DND-41 (cell line): Measurements from ENCODE around the gene MRPS14.
"Not testable (repeated sequence)": the region's sequence is repeated elsewhere in the genome, so short reads cannot be mapped to it uniquely, and the experiment has no call there.

Experiments
- ATAC-seq: fragments of 200-7000 bp; cut with Tn5 transposase; 3 replicates; pipeline ENCODE4 v1.9.1; 2021; ENCODE audit warnings: low read depth; ENCODE audit not compliant: insufficient read depth
- DNase-seq: peaks from one replicate; pipeline ENCODE4 v3.0.0-alpha.2; 2020
- H2AFZ ChIP-seq: 2 replicates; pipeline ENCODE4 v1.6.0; 2012; ENCODE audit warnings: low read depth, low read length
- H3K27ac ChIP-seq: 2 replicates; pipeline ENCODE4 v1.5.1; 2012; ENCODE audit warnings: low read length, inconsistent platforms
- H3K27me3 ChIP-seq: fragments of 200-600 bp; sonication (generic); 2 replicates; pipeline ENCODE4 v1.6.0; 2012; ENCODE audit warnings: low read length, mild to moderate bottlenecking, inconsistent platforms; ENCODE audit not compliant: insufficient read depth, poor library complexity
- H3K36me3 ChIP-seq: 2 replicates; pipeline ENCODE4 v1.5.1; 2012; ENCODE audit warnings: low read length, inconsistent platforms; ENCODE audit not compliant: insufficient read depth
- H3K4me1 ChIP-seq: 2 replicates; pipeline ENCODE4 v1.5.1; 2012; ENCODE audit warnings: mild to moderate bottlenecking, low read length; ENCODE audit not compliant: insufficient read depth
- H3K4me2 ChIP-seq: 2 replicates; pipeline ENCODE4 v1.6.0; 2012; ENCODE audit warnings: mild to moderate bottlenecking, moderate library complexity, low read length, inconsistent platforms; ENCODE audit not compliant: insufficient read depth
- H3K4me3 ChIP-seq, 2 experiments: fragments of 200-600 bp in 1 of 2; shearing (Covaris generic) in 1 of 2; 2 replicates each; pipeline ENCODE4 v1.5.1; 2012 to 2016; ENCODE audit warnings: inconsistent platforms in 2 of 2, low read length in 2 of 2, mild to moderate bottlenecking in 2 of 2, low read depth in 1 of 2, moderate library complexity in 1 of 2
- H3K79me2 ChIP-seq: 2 replicates; pipeline ENCODE4 v1.6.0; 2012; ENCODE audit warnings: low read length, inconsistent platforms; ENCODE audit not compliant: insufficient read depth
- H3K9ac ChIP-seq: 2 replicates; pipeline ENCODE4 v1.6.0; 2012; ENCODE audit warnings: low read depth, mild to moderate bottlenecking, inconsistent platforms, low read length, moderate library complexity
- H3K9me3 ChIP-seq: 2 replicates; pipeline ENCODE4 v1.5.1; 2012; ENCODE audit warnings: low read length, moderate library complexity, mild to moderate bottlenecking, inconsistent platforms; ENCODE audit not compliant: insufficient read depth, severe bottlenecking
- H4K20me1 ChIP-seq: 2 replicates; pipeline ENCODE4 v1.6.0; 2012; ENCODE audit warnings: low read length; ENCODE audit not compliant: insufficient read depth
- CTCF ChIP-seq: IDR thresholded peaks from 2 replicates; pipeline ENCODE4 v1.5.1; 2012; ENCODE audit warnings: borderline replicate concordance, low read length, moderate library complexity, mild to moderate bottlenecking; ENCODE audit not compliant: poor library complexity, severe bottlenecking; ENCODE audit errors: extremely low read depth
- EZH2 ChIP-seq: IDR thresholded peaks from 3 replicates; pipeline ENCODE4 v1.6.1; 2012; ENCODE audit warnings: borderline replicate concordance, low read depth, mild to moderate bottlenecking, moderate library complexity, low read length, inconsistent platforms; ENCODE audit not compliant: severe bottlenecking

MRPS14 gene

GRCh38 chr1:175024773-175025172 lies 1.5 kb upstream of the MRPS14 start:
- no peaks in the 10 kb centered on the region; the same call in none of the 2 replicates for H3K36me3 ChIP-seq
- peak overlapping the region; percentile 64 for H2AFZ ChIP-seq
- no peak overlapping the region for H3K9ac ChIP-seq
- DNase-seq (no peak), ATAC-seq (no peak)
- H3K79me2 ChIP-seq, result peaks cover 39% of the 10 kb centered on the region
- H4K20me1 ChIP-seq, result peaks cover 10% of the 10 kb centered on the region; the same call in 1 of the 2 replicates
- H3K4me1 ChIP-seq, result peaks cover 33% of the 10 kb centered on the region
- no peaks in the 10 kb centered on the region for H3K9me3 ChIP-seq
- no peak for TF ChIP-seq EZH2
- no peak for TF ChIP-seq CTCF
- H3K27ac ChIP-seq, result no peak overlapping the region
- H3K4me3 ChIP-seq, result no peak overlapping the region
- no peak overlapping the region for H3K4me2 ChIP-seq
- H3K27me3 ChIP-seq, result no peaks in the 10 kb centered on the region

DNA sequence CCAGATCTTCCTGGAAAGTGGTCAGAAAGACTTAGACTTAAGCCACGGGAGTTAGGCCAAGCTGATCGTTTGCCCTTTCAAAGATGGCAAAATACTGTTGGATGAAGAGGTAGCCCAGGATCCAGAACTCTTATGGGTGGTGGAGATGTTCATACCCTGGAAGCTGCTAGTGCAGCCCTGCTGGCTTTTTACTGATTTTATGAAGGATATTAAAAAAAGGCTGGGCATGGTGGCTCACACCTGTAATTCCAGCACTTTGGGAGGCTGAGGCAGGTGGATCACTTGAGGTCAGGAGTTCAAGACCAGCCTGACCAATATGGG lies 657 bp upstream of the MRPS14 start:
- H3K36me3 ChIP-seq, H3K9me3 ChIP-seq, H3K27me3 ChIP-seq, DNase-seq, ATAC-seq: not testable (repeated sequence)
- Histone ChIP-seq H3K4me1 (peaks cover 28% of the 10 kb centered on the region), H3K79me2 (peaks cover 45% of the 10 kb centered on the region), H3K9ac (peak overlapping the region; percentile 91), H4K20me1 (peaks cover 12% of the 10 kb centered on the region; the same call in 1 of the 2 replicates), H3K4me2 (peak overlapping the region; percentile 82), H3K4me3 (peak overlapping the region; percentile 37 to 98; a peak in 3 of 4 replicates), H2AFZ (peak overlapping the region; percentile 84), H3K27ac (peak overlapping the region; percentile 83)

GRCh38 chr1:175019524-175019923 lies 3.7 kb downstream of the MRPS14 start:
- Histone ChIP-seq H4K20me1 (peaks cover 15% of the 10 kb centered on the region; the same call in 1 of the 2 replicates), H3K27ac (no peak overlapping the region), H3K9me3 (no peaks in the 10 kb centered on the region), H3K4me1 (peaks cover 28% of the 10 kb centered on the region), H3K4me3 (no peak overlapping the region), H3K27me3 (no peaks in the 10 kb centered on the region), H2AFZ (no peak overlapping the region), H3K79me2 (peaks cover 65% of the 10 kb centered on the region), H3K9ac (no peak overlapping the region), H3K36me3 (peaks cover 47% of the 10 kb centered on the region), H3K4me2 (no peak overlapping the region)
- DNase-seq, result no peak
- ATAC-seq, result no peak
- TF ChIP-seq CTCF, result no peak
- TF ChIP-seq EZH2, result no peak

DNA sequence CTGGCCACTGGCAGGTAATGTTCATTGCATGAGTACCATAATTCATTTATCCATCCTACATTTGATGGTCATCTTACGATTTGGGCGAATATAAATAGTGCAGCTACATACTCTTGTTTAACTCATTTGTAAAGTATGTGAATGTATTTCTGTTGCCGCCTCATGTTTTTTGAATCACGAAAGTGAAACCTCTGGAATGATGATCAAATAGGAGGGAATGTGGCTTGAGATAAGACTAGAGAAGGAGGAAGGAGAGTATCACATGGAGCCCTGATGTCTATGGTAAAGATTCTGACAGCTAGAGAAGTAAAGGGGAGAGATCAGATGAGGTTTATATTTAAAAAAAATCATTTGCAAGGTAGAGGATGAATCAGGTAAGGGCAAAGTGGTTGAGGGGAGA lies 8.0 kb downstream of the MRPS14 start:
- Histone ChIP-seq H3K27ac (no peak overlapping the region), H3K9me3 (no peaks in the 10 kb centered on the region), H3K27me3 (no peaks in the 10 kb centered on the region), H3K4me1 (no peaks in the 10 kb centered on the region; the same call in 1 of the 2 replicates), H3K36me3 (peaks cover 90% of the 10 kb centered on the region), H3K4me3 (no peak overlapping the region), H3K79me2 (peaks cover 51% of the 10 kb centered on the region), H3K4me2 (no peak overlapping the region), H3K9ac (no peak overlapping the region), H4K20me1 (peaks cover 7% of the 10 kb centered on the region; the same call in 1 of the 2 replicates), H2AFZ (no peak overlapping the region)
- ATAC-seq (no peak), DNase-seq (no peak)
- TF ChIP-seq EZH2 (no peak), CTCF (no peak)
